HL-60/S4 treated with retinoic acid at 250 ng/mL for 4 days and 3 days (cell line): ENCODE data around the gene THOC1.
"Not testable (repeated sequence)": the region's sequence is repeated elsewhere in the genome, so short reads cannot be mapped to it uniquely, and the experiment has no call there.

ENCODE experiments used
- in situ Hi-C: fragments of 300-500 bp; cut with MboI; formaldehyde crosslinking; loops from 2 replicates; pipeline ENCODE4 v1.7.0; 2022; ENCODE audit warnings: low sequenced_read_pairs

THOC1 gene

DNA sequence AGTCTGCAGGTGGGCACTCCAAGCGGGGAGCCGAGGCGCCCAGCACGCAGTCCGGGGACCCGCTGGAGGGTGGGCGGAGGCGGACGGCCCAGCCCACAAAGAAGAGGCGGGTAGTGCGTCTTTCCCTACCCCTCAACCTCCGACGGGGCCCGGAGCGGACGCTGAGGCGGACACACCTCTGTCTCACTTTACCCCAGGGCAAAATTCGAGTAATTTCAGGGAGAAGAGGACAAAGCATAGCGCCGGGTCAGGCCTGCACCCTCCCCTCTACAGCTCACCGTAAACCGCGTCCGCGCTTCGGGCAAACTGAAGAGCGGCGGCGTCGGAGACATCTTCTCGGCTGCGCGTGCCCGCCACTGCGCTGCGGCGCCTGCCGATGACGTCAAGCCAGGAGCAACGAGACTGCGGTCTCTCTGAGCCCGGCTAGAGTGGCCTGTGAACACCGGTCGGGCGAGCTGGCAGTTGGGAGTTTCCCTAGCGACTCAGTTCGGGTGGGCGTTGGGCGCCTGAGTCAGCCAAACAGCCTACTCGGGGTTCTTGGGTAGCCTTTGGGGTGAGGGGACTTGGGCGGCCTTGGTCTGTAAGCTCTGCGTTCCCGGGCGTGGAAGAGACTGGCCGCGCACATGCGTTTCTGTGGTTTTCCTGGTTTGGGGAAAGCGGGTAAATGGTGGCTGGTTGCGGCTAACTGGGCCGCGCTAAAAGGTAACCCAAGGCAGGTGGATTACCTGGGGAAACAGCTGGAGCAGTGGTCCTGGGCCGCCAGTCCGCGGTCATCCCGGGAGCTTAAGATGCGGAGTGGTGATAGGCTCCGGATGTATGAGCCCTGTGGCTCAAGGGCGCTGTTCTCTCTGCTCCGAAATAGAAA lies at the start of gene THOC1:
Gene THOC1 (minus strand): TSS at position 360 of the 865 bp plus-strand sequence. CDS start 28 bp downstream, at position 332.
- in situ Hi-C loops: no loop called here

- in situ Hi-C loops: no loop called here
Observed at GRCh38 chr18:317618-318017, 49.8 kb upstream of the THOC1 start.

- in situ Hi-C loops: no loop called here
Observed at GRCh38 chr18:316393-316792, 48.5 kb upstream of the THOC1 start.

- in situ Hi-C loops: no loop called here
Observed at GRCh38 chr18:313931-314330, 46.1 kb upstream of the THOC1 start.

DNA sequence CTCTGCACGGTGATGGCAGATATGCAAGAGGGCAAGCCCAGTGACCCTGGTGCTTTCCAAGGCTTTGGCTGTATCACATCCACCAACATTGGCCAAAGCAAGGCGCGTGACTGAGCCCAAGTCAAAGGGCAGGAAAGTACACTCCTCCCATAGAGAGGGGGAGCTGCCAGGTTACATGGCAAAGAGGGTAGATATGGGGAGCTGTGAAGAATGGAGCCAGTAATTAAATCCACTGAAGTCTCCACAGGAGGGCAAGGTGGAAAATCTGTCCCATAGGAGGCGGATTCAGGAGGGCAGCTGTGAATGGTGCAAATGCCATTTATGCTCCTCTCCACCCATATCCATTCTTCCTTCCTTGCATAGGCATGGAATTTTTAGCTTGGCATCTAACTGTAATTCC lies 44.6 kb upstream of the THOC1 start:
- in situ Hi-C loops: no loop called here

GRCh38 chr18:310042-310441 lies 42.2 kb upstream of the THOC1 start:
- in situ Hi-C loops: no loop called here

GRCh38 chr18:308086-308485 lies 40.2 kb upstream of the THOC1 start:
- in situ Hi-C loops: not testable (repeated sequence)

DNA sequence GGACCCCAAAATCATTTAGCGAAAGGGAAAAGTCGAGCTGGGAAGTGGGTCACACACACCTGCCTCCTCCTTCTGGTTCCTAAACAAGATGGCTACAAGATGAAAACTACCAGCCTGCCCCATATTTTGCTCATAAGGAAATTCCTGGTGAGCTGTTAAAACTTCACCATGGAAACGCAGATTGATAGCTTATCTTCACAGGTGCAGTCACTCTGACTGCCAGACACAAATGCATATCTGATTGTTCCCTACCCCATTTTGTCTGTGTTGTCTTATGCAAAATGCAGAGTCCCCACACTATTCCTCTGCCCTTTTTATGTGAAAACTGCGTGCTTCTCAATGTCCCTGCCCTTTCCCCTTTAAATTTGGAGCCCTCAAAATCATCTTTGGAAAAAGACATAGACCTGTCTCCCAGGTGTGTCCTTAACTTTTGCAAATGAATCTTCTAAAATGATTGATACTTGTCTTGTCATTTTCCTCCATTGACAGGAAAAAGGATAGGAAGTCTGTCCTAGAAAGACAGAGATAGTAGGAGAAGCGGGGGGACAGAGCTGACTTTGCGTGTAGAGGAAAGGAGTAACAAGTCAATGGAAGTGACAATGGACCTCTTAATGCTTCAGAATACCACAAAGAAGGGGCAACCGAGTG lies 38.9 kb upstream of the THOC1 start:
- in situ Hi-C loops: no loop called here

DNA sequence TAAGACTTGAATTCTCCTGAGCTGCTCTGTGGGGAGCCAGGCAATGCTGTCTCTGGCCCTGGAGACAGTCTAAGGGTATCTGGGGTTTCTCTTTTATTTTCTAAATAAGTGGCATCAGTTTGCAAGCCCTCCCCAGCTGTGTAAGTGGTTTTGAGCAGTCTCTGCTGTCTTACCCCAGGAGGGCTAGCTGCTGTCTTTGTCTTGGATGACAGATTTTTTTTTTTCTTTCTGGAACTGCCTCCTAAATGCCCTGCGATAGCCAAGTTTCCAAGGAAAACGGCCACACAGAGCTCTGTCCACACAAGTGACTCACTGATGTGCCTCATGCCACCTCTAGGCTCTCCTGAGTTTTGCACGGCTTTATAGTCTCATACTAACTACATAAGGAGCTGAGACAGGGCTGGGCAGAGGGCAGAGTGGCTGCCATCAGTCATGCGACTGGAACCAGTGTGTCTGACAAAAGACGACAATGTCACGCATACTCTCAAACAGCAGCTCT lies 37.2 kb upstream of the THOC1 start:
- in situ Hi-C loops: no loop called here

DNA sequence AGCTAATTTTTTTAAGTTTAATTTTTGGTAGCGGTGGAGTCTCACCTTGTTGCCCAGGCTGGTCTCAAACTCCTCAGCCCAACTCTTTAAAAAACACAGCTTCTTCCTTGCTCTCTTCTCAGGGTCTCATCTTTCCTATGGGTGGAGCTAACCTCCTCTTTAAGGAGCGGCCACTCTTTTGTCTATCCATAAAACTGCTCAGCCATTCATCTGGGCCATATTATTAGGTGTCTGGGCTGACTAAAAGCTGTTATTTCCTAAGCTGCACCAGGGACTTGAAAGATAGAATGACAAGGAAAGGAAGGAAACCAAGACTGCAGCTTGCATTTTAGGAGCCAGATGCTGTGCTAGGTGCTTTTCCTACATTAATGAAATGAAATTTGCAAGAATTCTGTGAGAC lies 35.8 kb upstream of the THOC1 start:
- in situ Hi-C loops: no loop called here

DNA sequence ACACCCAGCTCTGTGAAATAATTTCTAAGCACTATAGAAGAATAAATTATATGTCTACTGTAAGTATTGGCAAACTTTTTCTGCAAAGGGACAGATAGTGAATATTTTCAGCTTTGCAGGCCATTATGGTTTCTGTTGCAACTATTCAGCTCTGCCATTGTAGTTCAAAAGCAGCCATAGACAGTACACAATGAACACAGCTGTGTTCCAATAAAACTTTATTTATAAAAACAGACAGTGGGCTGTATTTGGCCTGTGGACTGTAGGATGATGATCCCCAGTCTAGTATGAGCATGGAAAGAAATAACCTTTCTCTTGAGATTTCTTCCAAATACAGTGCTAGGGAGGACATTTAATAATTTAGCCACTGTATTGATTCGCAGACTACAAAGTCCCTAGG lies 35.2 kb upstream of the THOC1 start:
- in situ Hi-C loops: no loop called here

DNA sequence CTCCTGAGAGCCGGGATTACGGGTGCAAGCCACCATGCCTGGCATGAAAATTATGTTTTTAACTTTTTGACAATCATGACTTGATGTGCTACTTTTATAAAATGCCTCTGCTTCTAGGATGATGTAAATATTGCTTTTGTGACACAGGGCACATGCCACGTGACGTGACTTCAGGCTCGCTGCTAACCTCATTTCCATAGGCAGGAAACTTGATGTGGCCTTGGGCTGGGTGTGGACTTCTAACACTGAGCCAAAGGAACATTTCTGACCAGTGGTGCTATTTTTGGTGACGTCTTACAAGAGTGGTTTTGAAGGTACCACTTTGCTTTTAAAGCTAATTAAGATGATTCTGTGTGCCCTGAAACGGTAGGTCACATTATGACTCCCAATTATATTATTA lies 34.2 kb upstream of the THOC1 start:
- in situ Hi-C loops: no loop called here

DNA sequence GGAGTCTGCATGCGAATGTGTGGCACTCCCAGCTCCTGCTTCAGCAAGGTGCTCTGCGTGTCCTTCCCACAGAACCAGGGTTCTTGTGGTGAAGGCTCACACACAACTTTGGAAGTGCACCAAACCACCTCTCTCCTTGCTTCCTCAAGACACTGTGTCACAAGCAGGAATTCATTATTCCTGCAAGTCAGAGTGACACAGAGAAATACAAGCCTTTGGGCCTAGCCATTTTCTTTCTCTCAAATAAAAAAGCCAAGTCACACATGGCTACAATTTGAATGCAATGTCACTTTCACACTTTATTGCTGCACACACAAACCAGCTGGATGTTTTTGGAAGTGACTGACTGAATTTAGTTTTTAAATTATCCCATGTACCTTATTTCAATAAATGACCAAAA lies 30.1 kb upstream of the THOC1 start:
- in situ Hi-C loops: no loop called here

DNA sequence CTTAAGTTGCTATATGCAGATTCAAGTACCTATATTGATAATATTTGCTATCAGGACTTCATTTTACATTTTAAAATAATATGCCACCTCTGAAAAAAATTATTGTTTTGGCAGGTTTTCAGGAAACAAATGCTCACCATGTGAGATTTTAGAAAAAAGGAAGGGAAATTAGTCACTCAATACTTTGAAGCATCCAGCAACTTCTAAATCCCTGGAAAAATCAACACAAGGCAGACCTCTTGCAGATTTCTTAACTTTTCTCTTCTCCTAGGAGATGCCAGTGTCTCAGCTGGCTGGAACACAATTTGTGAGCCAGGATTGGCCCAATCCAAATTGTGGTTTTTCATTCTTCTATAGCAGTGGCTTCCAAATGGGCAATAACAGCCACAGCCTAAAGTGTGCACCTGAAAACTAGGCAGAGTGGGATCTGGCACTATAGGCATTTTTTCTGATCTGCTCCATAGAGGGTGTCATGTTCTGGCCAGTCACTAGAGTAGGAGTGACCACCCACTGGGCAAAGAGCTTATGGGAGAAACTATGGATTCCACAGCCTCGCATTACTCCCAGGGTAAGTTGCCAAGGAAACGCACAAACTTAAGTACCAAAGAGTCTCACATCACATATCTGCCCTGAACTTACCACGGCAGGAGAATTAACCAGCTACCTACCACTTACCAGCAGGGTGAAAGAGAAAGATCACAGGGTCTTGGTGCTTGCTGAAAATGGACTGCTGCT lies 28.1 kb upstream of the THOC1 start:
- in situ Hi-C loops: no loop called here

- in situ Hi-C loops: no loop called here
Observed at GRCh38 chr18:294566-294965, 26.7 kb upstream of the THOC1 start.

DNA sequence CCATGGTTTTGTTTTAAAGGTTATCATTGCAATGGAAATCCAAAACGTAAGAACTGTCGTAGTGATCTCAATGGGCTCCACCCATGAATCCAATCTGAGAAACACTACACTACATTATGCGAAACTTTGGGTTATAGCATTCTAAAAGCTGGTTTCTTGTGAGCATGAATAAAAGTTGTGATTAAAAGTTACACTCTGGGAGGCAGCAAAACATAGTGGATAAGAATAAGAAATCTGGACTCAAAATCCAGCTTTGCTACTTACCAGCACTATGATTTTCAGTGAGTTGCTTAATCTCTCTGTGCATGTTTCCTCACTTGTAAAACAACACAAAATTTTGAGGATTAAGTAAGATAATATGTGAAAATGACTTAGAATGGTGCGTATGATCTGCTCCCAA lies 25.7 kb upstream of the THOC1 start:
- in situ Hi-C loops: no loop called here

GRCh38 chr18:292271-292670 lies 24.4 kb upstream of the THOC1 start:
- in situ Hi-C loops: no loop called here

DNA sequence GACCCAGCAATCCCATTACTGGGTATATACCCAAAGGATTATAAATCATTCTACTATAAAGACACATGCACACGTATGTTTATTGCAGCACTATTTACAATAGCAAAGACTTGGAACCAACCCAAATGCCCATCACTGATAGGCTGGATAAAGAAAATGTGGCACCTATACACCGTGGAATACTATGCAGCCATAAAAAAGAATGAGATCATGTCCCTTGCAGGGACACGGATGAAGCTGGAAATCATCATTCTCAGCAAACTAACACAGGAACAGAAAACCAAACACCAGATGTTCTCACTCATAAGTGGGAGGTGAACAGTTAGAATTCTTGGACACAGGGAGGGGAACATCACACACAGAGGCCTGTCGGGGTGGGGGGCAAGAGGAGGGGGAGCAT lies 22.1 kb upstream of the THOC1 start:
- in situ Hi-C loops: loop anchor here (5.0 kb wide), 1 partner anchor 327 kb away; no protein-coding TSS in a partner anchor

- in situ Hi-C loops: loop anchor here (5.0 kb wide), 1 partner anchor 328 kb away; no protein-coding TSS in a partner anchor
Observed at GRCh38 chr18:289026-289425, 21.2 kb upstream of the THOC1 start.

DNA sequence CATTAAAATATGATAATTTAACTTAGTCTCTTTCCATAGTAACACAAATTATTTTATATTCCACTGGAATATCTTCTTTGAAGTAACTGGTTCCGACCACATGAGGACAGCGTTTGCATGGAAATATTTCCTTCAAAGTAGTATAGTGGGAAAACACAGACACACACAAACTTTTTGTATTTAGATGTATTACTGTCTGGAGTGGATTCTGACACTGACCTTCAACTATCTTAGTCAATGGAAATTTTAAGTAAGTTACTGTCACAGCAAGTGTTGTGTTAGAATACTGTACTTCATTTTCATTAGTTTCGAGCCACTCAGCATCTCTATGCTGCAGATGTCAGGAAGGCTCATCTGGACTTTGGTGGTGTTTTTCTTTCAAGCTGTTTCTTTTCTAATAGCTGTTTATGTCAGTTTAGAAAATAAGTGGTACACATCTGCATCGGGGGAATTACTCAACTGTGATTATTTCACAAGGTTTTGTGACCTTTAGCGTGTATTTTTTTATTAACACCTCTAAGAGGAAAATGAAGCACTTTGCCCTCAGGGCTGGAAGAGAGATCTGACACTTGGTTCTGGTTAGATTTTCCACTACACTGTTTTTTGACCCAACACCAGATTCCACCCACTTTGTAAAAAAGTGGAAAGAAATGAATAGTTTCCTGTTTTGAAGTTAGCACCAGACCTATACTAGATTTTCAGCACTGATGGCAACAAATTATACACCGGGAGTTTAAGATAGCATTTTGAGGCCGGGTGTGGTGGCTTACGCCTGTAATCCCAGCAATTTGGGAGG lies 18.9 kb upstream of the THOC1 start:
- in situ Hi-C loops: loop anchor here (5.0 kb wide), 1 partner anchor 331 kb away; no protein-coding TSS in a partner anchor
